Skeletal muscle tissue (tissue), 4 donors: ENCODE results near the gene ALG14. TPM values are rescaled to one million over a fixed set of nuclear protein-coding genes. Genes with fewer than 3 reads are reported as not detected.

ENCODE experiments used
- H3K27ac ChIP-seq: one replicate; pipeline ENCODE4 v1.7.0; 2013; ENCODE audit warnings: mild to moderate bottlenecking, low read depth, low read length, inconsistent platforms
- H3K27me3 ChIP-seq, 3 donors: one replicate each; pipeline ENCODE4 v1.7.0; 2013; ENCODE audit warnings: low read length in 3 of 3; ENCODE audit not compliant: control insufficient read depth in 3 of 3, insufficient read depth in 3 of 3
- H3K36me3 ChIP-seq, 3 donors: one replicate each; pipeline ENCODE4 v1.7.0; 2013; ENCODE audit warnings: low read length in 3 of 3; ENCODE audit not compliant: control insufficient read depth in 3 of 3, insufficient read depth in 3 of 3
- H3K4me1 ChIP-seq, 3 donors: one replicate each; pipeline ENCODE4 v1.7.0; 2013; ENCODE audit warnings: low read length in 3 of 3, mild to moderate bottlenecking in 3 of 3; ENCODE audit not compliant: control insufficient read depth in 3 of 3, insufficient read depth in 3 of 3
- H3K4me3 ChIP-seq, 3 donors: one replicate each; pipeline ENCODE4 v1.7.0; 2013; ENCODE audit warnings: low read length in 3 of 3
- H3K9ac ChIP-seq, 3 donors: one replicate each; pipeline ENCODE4 v1.7.0; 2013; ENCODE audit warnings: low read length in 3 of 3, mild to moderate bottlenecking in 3 of 3, moderate library complexity in 2 of 3, low read depth in 1 of 3
- H3K9me3 ChIP-seq, 3 donors: one replicate each; pipeline ENCODE4 v1.7.0; 2013; ENCODE audit warnings: low read length in 3 of 3; ENCODE audit not compliant: control insufficient read depth in 3 of 3
- total RNA-seq: library from RNA; depleted of rRNA; stranded (reverse); fragments of >200 nt; gene quantifications from one replicate; pipeline ENCODE4 v1.2.3, GENCODE V29; 2014
- donor health status: Osteomylitis.

ALG14 gene
- total RNA-seq, 1 donor from 2014 or later = 1.0 TPM

- Histone ChIP-seq H3K27me3 (no peaks in the 10 kb centered on the region), H3K27ac (no peak overlapping the region), H3K9me3 (no peaks in the 10 kb centered on the region)
These were observed 135.7 kb downstream of the ALG14 start for GRCh38 chr1:94936861-94937620.

DNA sequence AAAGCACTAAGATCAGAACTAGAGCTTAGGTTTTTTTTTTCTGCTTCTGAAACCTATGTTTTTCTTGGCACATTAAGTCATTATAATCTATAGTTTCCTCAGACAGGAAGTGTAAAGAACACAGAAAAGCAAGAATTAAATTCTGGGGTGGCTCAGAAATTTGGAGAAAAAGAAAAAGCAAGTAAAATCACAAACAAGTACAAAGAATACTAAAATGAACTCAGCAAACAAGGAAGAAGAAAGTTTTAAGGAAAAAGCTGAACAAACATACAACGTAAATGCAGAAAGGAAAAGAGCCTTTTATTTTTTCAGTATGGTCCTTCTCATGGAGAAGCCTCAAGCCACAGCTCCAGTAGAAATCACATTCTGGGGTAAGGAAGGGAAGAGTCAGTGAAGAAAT, 137.3 kb downstream of the ALG14 start:
- H3K27ac ChIP-seq = no peak overlapping the region

More at GRCh38 chr1:94936861-94937620, 135.7 kb downstream of the ALG14 start:
- H3K36me3 ChIP-seq = no peaks in the 10 kb centered on the region
- H3K4me3 ChIP-seq = no peak overlapping the region
- peaks cover 0 to 3% (median 0%) of the 10 kb centered on the region in 3 donors for H3K4me1 ChIP-seq
- H3K9ac ChIP-seq = no peak overlapping the region

DNA sequence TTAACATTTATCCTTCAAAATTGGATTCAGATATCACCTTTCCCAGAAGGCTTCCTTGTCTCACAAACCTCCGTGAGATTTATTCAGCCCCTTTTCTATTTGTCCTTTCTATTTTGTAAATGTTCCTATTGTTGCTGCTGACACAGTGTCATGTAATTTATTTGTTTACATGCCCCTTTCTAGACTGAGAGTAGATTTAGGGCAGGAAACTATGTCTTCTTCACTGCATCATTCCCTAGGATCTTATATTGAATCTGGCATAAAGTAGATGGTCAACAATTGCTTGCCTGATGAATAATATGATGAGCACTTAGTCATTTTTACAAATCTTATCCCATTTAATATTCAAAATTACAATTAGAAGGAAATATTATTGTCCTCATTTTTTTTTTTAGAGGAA, 137.7 kb downstream of the ALG14 start:
- H3K27me3 ChIP-seq = no peaks in the 10 kb centered on the region
- peaks cover 0 to 3% (median 0%) of the 10 kb centered on the region in 3 donors for H3K4me1 ChIP-seq
- H3K9ac ChIP-seq = no peak overlapping the region
- H3K36me3 ChIP-seq = no peaks in the 10 kb centered on the region
- no peak overlapping the region for H3K27ac ChIP-seq
- no peak overlapping the region for H3K4me3 ChIP-seq
- H3K9me3 ChIP-seq = no peaks in the 10 kb centered on the region

More for the DNA sequence above, 137.3 kb downstream of the ALG14 start:
- Histone ChIP-seq H3K9me3 (no peaks in the 10 kb centered on the region), H3K4me1 (peaks cover 0 to 3% (median 0%) of the 10 kb centered on the region in 3 donors), H3K4me3 (no peak overlapping the region), H3K9ac (no peak overlapping the region), H3K36me3 (no peaks in the 10 kb centered on the region), H3K27me3 (no peaks in the 10 kb centered on the region)

DNA sequence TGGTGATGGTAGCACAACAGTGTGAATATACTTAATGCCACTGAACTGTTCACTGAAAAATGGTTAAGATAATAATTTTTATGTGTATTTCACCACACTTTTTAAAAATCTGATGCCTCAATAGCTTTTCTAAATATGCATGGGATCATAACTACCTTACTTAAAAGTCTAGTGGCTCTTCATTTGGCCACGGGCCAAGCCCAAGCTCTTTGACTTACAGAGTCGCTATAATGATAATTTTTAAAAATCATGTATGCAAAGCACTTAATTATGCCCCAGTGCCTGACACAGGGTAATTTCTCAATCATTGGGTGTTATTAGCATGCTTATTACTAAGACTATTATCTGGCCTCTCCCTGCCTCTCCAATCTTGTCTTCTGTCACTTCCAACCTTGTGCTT, 138.2 kb downstream of the ALG14 start:
- no peak overlapping the region for H3K9ac ChIP-seq

DNA sequence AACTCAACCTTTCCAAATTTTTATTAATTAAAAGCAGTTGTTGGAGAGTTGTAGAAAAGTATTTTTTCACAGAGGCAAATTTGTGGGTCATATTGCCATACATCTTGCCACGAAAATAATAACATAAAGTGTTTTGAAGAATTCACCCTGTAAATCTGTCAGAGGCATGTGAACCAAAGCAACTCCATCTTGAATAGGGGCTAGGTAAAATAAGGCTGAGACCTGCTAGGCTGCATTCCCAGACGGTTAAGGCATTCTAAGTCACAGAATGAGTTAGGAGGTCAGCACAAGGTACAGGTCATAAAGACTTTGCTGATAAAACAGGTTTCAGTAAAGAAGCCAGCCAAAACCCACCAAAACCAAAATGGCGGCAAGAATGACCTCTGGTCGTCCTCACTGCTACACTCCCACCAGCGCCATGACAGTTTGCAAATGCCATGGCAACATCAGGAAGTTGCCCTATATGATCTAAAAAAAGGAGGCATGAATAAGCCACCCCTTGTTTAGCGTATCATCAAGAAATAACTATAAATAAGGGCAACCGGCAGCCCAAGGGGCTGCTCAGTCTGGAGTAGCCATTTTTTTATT, 141.4 kb downstream of the ALG14 start:
- no peak overlapping the region for H3K9ac ChIP-seq
- peaks cover 3 to 10% (median 8%) of the 10 kb centered on the region in 3 donors for H3K4me1 ChIP-seq
- H3K27me3 ChIP-seq = peaks cover 2 to 23% (median 8%) of the 10 kb centered on the region in 3 donors
- H3K36me3 ChIP-seq = no peaks in the 10 kb centered on the region
- no peaks in the 10 kb centered on the region for H3K9me3 ChIP-seq
- no peak overlapping the region for H3K4me3 ChIP-seq
- no peak overlapping the region for H3K27ac ChIP-seq

More for the DNA sequence above, 138.2 kb downstream of the ALG14 start:
- H3K4me3 ChIP-seq = no peak overlapping the region
- peaks cover 0 to 4% (median 0%) of the 10 kb centered on the region in 3 donors for H3K4me1 ChIP-seq
- no peaks in the 10 kb centered on the region for H3K9me3 ChIP-seq
- H3K36me3 ChIP-seq = no peaks in the 10 kb centered on the region
- no peak overlapping the region for H3K27ac ChIP-seq
- peaks cover 0 to 4% (median 2%) of the 10 kb centered on the region in 3 donors for H3K27me3 ChIP-seq

DNA sequence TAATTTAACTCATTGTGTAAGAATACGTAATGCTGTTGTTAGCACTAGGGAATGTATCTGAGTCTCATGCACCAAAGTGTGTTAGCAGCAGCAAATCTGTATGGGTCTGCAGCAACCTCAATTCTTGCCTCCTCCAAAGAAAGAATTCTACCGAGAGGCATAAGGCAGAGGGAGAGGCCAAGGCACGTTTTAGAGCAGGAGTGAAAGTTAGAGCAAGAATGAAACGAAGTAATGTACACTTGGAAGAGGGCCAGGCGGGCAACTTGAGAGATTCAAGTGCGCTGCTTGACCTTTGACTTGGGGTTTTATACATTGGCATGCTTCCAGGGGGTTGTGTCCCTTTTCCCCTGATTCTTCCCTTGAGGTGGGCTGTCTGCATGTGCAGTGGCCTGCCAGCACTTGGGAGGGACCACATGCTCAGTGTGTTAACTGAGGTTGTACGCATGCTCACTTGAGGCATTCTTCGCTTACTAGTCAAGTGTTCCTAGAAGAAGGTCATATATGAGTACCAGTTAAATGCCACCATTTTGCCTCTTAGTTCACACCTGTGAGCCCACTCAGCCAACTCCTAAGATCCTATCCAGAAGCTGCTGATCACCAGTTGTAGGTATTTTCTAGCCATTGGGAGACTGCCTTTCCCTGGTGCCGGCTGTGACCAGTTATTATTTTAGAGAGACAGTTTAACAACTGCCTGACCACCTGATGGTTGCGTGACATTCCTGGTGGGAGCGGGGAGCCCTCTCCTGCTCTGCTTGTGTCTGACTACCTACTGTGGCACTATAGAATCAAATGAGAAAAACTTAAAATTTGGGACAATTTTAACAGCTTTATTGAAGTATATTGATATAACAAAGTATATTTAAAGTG, 143.2 kb downstream of the ALG14 start:
- Histone ChIP-seq H3K9ac (no peak overlapping the region), H3K4me1 (peaks cover 9 to 19% (median 13%) of the 10 kb centered on the region in 3 donors), H3K27ac (no peak overlapping the region), H3K36me3 (no peaks in the 10 kb centered on the region), H3K9me3 (no peaks in the 10 kb centered on the region), H3K4me3 (peak overlapping the region in 2 of 3 donors; percentile 44 to 46), H3K27me3 (peaks cover 5 to 36% (median 23%) of the 10 kb centered on the region in 3 donors)

- peak overlapping the region in 1 of 3 donors; percentile 74 for H3K9ac ChIP-seq
- H3K27ac ChIP-seq = peak overlapping the region; percentile 91
- H3K4me1 ChIP-seq = peaks cover 9 to 22% (median 19%) of the 10 kb centered on the region in 3 donors
These were observed 144.3 kb downstream of the ALG14 start for GRCh38 chr1:94928293-94928939.

DNA sequence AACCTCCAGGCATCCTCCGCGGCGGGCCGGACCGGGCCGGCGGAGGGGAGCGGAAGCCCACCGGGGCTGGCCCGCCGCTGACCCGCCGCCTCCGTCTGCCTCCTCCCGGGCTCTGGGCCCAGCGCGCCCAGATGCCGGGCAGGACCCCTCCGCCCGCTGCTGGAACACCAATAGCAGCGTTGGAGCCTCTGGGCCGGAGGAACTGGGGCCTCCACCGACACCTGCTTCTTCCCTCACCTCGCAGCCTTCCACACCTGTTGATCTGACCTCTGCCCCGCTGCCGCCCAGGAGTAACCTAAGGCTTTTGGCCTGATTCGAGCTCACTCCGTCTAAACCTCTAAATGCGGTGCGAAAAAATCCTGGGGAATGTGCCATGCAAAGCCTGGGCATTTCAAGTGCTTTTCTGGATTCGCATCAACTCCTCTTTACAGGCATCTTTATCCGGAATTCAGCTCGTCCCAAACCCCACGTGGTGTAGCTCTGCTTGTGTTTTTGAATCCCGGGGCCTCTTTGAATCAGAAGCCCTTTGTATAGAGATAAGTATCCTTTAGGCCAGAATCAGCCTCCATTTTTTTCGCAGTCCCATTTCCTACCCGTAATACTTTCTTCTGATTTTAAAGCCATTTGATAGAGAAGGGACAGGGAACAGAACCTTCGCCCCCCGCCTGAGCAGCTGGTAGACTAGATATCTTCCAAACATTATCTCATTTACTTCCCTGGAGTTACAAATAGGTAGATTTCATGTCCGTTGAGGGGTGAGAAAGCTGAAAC, 145.2 kb downstream of the ALG14 start:
- peak overlapping the region; percentile 57 to 75 (median 66) for H3K4me3 ChIP-seq
- H3K27ac ChIP-seq = peak overlapping the region; percentile 91
- peaks cover 9 to 28% (median 19%) of the 10 kb centered on the region in 3 donors for H3K4me1 ChIP-seq
- H3K36me3 ChIP-seq = no peaks in the 10 kb centered on the region
- peaks cover 8 to 44% (median 30%) of the 10 kb centered on the region in 3 donors for H3K27me3 ChIP-seq
- H3K9ac ChIP-seq = peak overlapping the region; percentile 74 to 79 (median 75)
- no peaks in the 10 kb centered on the region for H3K9me3 ChIP-seq

More at GRCh38 chr1:94928293-94928939, 144.3 kb downstream of the ALG14 start:
- Histone ChIP-seq H3K9me3 (no peaks in the 10 kb centered on the region), H3K36me3 (no peaks in the 10 kb centered on the region), H3K27me3 (peaks cover 5 to 44% (median 30%) of the 10 kb centered on the region in 3 donors), H3K4me3 (peak overlapping the region in 1 of 3 donors; percentile 75)
